Fibroblast of pulmonary artery (primary cell): ENCODE measurements around the gene TBC1D8.

Experiments used
- DNase-seq: peaks from one replicate; pipeline ENCODE4 v3.0.0-alpha.2; 2010; ENCODE audit warnings: low read depth
- H3K4me3 ChIP-seq: replicated peaks from 2 replicates; pipeline ENCODE4 v1.5.1; 2011; ENCODE audit warnings: low read depth, mild to moderate bottlenecking, control low read depth, low read length, moderate library complexity
- CTCF ChIP-seq: IDR thresholded peaks from 2 replicates; pipeline ENCODE4 v1.5.1; 2011; ENCODE audit warnings: mild to moderate bottlenecking, control low read depth, low read length, inconsistent platforms; ENCODE audit errors: missing control alignments

TBC1D8 gene

GRCh38 chr2:101119431-101119830, 31.8 kb downstream of the TBC1D8 start:
- DNase-seq, result peak; percentile 26
- no peak overlapping the region for H3K4me3 ChIP-seq
- TF ChIP-seq CTCF, result no peak

- no peak for DNase-seq
- no peak for TF ChIP-seq CTCF
- H3K4me3 ChIP-seq, result no peak overlapping the region
Observed at GRCh38 chr2:101116841-101117552, 34.2 kb downstream of the TBC1D8 start.

- H3K4me3 ChIP-seq, result no peak overlapping the region
- DNase-seq, result no peak
- no peak for TF ChIP-seq CTCF
Observed at GRCh38 chr2:101116348-101116747, 34.8 kb downstream of the TBC1D8 start.

- no peak for TF ChIP-seq CTCF
Observed at GRCh38 chr2:101115664-101116063, 35.5 kb downstream of the TBC1D8 start.

GRCh38 chr2:101114815-101115214, 36.4 kb downstream of the TBC1D8 start:
- H3K4me3 ChIP-seq, result no peak overlapping the region
- DNase-seq, result no peak
- no peak for TF ChIP-seq CTCF

More at GRCh38 chr2:101115664-101116063, 35.5 kb downstream of the TBC1D8 start:
- DNase-seq, result no peak
- no peak overlapping the region for H3K4me3 ChIP-seq

GRCh38 chr2:101114268-101114783, 36.9 kb downstream of the TBC1D8 start:
- no peak overlapping the region for H3K4me3 ChIP-seq
- no peak for DNase-seq
- no peak for TF ChIP-seq CTCF
